SU-DHL-6 (cell line): ENCODE data around the gene CCDC9.

ENCODE experiments used
- H2AFZ ChIP-seq: fragments of 200-600 bp; sonication (generic); 2 replicates; pipeline ENCODE4 v1.6.1; 2014; ENCODE audit warnings: low read depth, mild to moderate bottlenecking, moderate library complexity, mixed read lengths, antibody characterized with exemption, low read length; ENCODE audit not compliant: severe bottlenecking
- H3F3A ChIP-seq: fragments of 200-600 bp; shearing (Covaris generic); 2 replicates; pipeline ENCODE4 v1.6.0; 2016; ENCODE audit warnings: antibody characterized with exemption, mild to moderate bottlenecking; ENCODE audit not compliant: insufficient read depth
- H3K27ac ChIP-seq: fragments of 200-600 bp; sonication (generic); 2 replicates; pipeline ENCODE4 v1.5.1; 2016; ENCODE audit warnings: low read depth, mild to moderate bottlenecking, low read length, moderate library complexity, mixed read lengths
- H3K27me3 ChIP-seq: fragments of 200-600 bp; sonication (generic), shearing (Covaris generic); 2 replicates; pipeline ENCODE4 v1.6.0; 2014; ENCODE audit warnings: mild to moderate bottlenecking, low read length
- H3K36me3 ChIP-seq: fragments of 200-600 bp; sonication (generic); 2 replicates; pipeline ENCODE4 v1.6.1; 2014; ENCODE audit warnings: mild to moderate bottlenecking, low read length, mixed read lengths
- H3K4me2 ChIP-seq: fragments of 300-600, 200-600 bp; shearing (Covaris generic), sonication (generic); 2 replicates; pipeline ENCODE4 v1.6.0; 2014; ENCODE audit warnings: low read length, low read depth, mild to moderate bottlenecking; ENCODE audit not compliant: poor library complexity, severe bottlenecking
- H3K4me3 ChIP-seq: fragments of 200-600 bp; sonication (generic); 2 replicates; pipeline ENCODE4 v1.5.1; 2014; ENCODE audit warnings: antibody characterized with exemption, low read length, mild to moderate bottlenecking, mixed read lengths; ENCODE audit not compliant: insufficient read depth, poor library complexity, severe bottlenecking
- H3K79me2 ChIP-seq: fragments of 200-600 bp; sonication (generic); 2 replicates; pipeline ENCODE4 v1.6.1; 2014; ENCODE audit warnings: mild to moderate bottlenecking, low read length, moderate library complexity; ENCODE audit not compliant: insufficient read depth
- H3K9ac ChIP-seq: fragments of 200-600 bp; sonication (generic); 2 replicates; pipeline ENCODE4 v1.7.0; 2014; ENCODE audit warnings: mild to moderate bottlenecking, low read length
- H3K9me2 ChIP-seq: fragments of 200-600 bp; sonication (generic); replicated peaks from 2 replicates; pipeline ENCODE4 v1.6.1; 2014; ENCODE audit warnings: low read length; ENCODE audit not compliant: insufficient read depth
- H3K9me3 ChIP-seq: fragments of 200-600 bp; sonication (generic); 2 replicates; pipeline ENCODE4 v1.6.1; 2014; ENCODE audit warnings: low read length, mixed read lengths; ENCODE audit not compliant: insufficient read depth
- H4K20me1 ChIP-seq: fragments of 200-600 bp; sonication (generic); 2 replicates; pipeline ENCODE4 v1.6.1; 2014; ENCODE audit warnings: low read depth, mild to moderate bottlenecking, antibody characterized with exemption, low read length, moderate library complexity, mixed read lengths
- EZH2phosphoT487 ChIP-seq: fragments of 200-600 bp; sonication (generic), shearing (Covaris generic); conservative IDR thresholded peaks from 2 replicates; pipeline ENCODE4 v1.6.1; 2018; ENCODE audit warnings: mild to moderate bottlenecking, antibody characterized with exemption, low read length, moderate library complexity, mixed read lengths
- TF ChIP-seq, protein P1 (sequence below): fragments of 200-600 bp; sonication (generic); IDR thresholded peaks from one replicate; pipeline ENCODE4 v1.5.1; 2017; ENCODE audit warnings: antibody characterized with exemption, mild to moderate bottlenecking, low read length, moderate library complexity; ENCODE audit not compliant: insufficient read depth, poor library complexity, severe bottlenecking

Gene CCDC9

DNA sequence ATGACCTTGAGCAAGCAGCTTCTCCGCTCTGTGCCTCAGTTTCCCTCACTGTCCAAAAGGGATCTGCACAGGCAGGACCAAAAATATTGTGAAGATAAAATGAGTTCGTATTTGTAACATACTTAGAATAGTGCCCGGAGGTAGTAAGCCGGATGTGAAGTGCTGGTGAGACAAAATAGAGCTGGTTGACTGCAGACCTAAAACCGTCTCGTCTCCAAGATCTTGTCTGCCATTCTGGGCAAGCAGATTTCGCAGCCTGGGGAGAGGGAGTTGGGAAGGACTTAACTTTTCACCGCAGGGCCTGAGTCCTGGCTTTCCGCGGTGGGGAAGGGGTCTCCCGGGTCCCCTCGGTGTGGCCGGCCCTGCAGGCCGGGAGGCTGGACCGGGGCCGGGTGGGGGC lies 17.2 kb upstream of the CCDC9 start:
- Histone ChIP-seq H3K79me2 (no peaks in the 10 kb centered on the region), H4K20me1 (no peaks in the 10 kb centered on the region), H3K9ac (no peak overlapping the region), H3K4me2 (no peak overlapping the region), H2AFZ (no peak overlapping the region), H3K36me3 (no peaks in the 10 kb centered on the region), H3K27ac (no peak overlapping the region), H3K9me3 (no peaks in the 10 kb centered on the region), H3F3A (peaks cover 20% of the 10 kb centered on the region), H3K9me2 (no peaks in the 10 kb centered on the region), H3K4me3 (no peak overlapping the region), H3K27me3 (no peaks in the 10 kb centered on the region)
- no peak for TF ChIP-seq EZH2phosphoT487

DNA sequence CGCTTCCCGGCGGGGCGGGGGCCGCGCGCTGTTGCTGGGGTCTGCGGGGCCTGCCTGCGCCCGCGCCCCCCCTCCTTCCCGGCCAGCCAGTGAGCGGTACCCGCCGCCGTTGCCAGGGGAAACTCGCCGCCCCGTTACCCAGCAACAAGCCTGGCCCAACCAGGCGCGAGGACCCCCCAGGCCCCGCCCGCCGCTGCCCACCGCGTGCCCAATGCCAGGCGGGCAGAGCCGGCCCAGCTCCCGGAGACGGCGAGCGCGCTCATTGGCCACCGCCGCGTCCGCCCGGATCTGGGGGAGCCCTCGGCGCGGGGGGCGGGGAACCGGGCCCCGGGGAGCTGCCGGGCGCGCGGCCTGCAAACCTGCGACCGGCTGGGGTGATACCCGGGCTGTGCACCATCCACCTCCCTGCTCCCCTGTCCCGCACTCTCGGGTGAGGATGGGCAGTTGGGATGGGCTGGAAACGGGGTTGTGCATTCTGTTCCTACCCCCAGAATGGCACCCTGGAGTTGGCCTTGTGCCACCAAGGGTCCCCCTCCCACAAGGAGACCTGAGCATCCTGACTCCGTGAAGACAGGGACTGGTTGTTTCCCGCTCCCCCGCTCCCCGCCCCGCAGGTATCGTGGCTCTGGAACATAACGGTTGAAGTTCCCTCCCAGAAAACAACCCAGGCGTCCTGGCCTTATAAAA lies 16.6 kb upstream of the CCDC9 start:
- H3K79me2 ChIP-seq = no peaks in the 10 kb centered on the region
- no peak for TF ChIP-seq EZH2phosphoT487
- TF ChIP-seq, protein P1, sequence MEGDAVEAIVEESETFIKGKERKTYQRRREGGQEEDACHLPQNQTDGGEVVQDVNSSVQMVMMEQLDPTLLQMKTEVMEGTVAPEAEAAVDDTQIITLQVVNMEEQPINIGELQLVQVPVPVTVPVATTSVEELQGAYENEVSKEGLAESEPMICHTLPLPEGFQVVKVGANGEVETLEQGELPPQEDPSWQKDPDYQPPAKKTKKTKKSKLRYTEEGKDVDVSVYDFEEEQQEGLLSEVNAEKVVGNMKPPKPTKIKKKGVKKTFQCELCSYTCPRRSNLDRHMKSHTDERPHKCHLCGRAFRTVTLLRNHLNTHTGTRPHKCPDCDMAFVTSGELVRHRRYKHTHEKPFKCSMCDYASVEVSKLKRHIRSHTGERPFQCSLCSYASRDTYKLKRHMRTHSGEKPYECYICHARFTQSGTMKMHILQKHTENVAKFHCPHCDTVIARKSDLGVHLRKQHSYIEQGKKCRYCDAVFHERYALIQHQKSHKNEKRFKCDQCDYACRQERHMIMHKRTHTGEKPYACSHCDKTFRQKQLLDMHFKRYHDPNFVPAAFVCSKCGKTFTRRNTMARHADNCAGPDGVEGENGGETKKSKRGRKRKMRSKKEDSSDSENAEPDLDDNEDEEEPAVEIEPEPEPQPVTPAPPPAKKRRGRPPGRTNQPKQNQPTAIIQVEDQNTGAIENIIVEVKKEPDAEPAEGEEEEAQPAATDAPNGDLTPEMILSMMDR = no peak
- no peaks in the 10 kb centered on the region for H3K9me3 ChIP-seq
- H3K27ac ChIP-seq = no peak overlapping the region
- H3F3A ChIP-seq = peaks cover 20% of the 10 kb centered on the region
- H3K27me3 ChIP-seq = no peaks in the 10 kb centered on the region
- no peaks in the 10 kb centered on the region for H3K36me3 ChIP-seq
- no peak overlapping the region for H3K4me3 ChIP-seq
- no peaks in the 10 kb centered on the region for H4K20me1 ChIP-seq
- no peak overlapping the region for H3K4me2 ChIP-seq
- H3K9ac ChIP-seq = no peak overlapping the region
- no peaks in the 10 kb centered on the region for H3K9me2 ChIP-seq
- no peak overlapping the region for H2AFZ ChIP-seq

DNA sequence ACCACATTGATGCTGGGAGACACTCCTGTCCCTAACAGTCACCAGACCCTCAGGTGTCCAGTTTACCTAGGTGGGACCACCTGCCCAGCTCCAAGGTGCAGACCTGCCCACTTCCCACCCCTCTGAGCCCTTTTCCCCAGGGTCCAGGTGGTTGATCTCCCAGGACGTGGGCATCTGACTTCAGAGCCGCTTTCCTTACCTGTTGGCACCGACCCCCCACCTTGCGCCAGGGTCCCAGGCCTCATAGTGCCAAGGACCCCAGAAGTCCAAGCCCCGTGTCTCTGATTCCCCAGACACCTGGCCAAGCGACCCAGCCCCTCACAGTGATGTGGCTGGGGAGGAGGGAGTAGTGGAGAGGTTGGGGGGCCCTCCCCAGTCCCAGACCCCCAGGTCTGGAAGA lies 15.8 kb upstream of the CCDC9 start:
- H4K20me1 ChIP-seq = no peaks in the 10 kb centered on the region
- H3K36me3 ChIP-seq = no peaks in the 10 kb centered on the region
- peaks cover 20% of the 10 kb centered on the region for H3F3A ChIP-seq
- no peak overlapping the region for H3K4me2 ChIP-seq
- no peaks in the 10 kb centered on the region for H3K79me2 ChIP-seq
- no peak overlapping the region for H3K4me3 ChIP-seq
- no peak overlapping the region for H3K9ac ChIP-seq
- no peak overlapping the region for H3K27ac ChIP-seq
- no peak overlapping the region for H2AFZ ChIP-seq
- H3K27me3 ChIP-seq = no peaks in the 10 kb centered on the region
- H3K9me2 ChIP-seq = no peaks in the 10 kb centered on the region
- no peak for TF ChIP-seq EZH2phosphoT487
- TF ChIP-seq, protein P1 = no peak
- H3K9me3 ChIP-seq = no peaks in the 10 kb centered on the region
